Mucosa of gallbladder (tissue), 1 donor: ENCODE data around the gene MYB. TPM values are rescaled to one million over a fixed set of nuclear protein-coding genes. Genes with fewer than 3 reads are reported as not detected.

ENCODE experiments used
- DNase-seq: peaks from one replicate; pipeline ENCODE4 v3.0.0-alpha.2; 2020; ENCODE audit warnings: low spot score
- total RNA-seq: library from RNA; stranded (reverse); gene quantifications from one replicate; pipeline ENCODE4 v1.2.1, GENCODE V29; 2021
- donor health status: DM: no; HTN: no; CAD: no.

Gene MYB
- total RNA-seq, 1 donor from 2014 or later = 2.0 TPM

- DNase-seq = no peak
Observed at GRCh38 chr6:135188718-135189117, 7.6 kb downstream of the MYB start.

- DNase-seq = no peak
Observed at GRCh38 chr6:135189344-135189743, 8.2 kb downstream of the MYB start.

GRCh38 chr6:135191508-135192255, 10.6 kb downstream of the MYB start:
- DNase-seq = no peak

GRCh38 chr6:135192256-135193174, 11.4 kb downstream of the MYB start:
- no peak for DNase-seq

- DNase-seq = no peak
Observed at GRCh38 chr6:135193221-135193620, 12.1 kb downstream of the MYB start.

GRCh38 chr6:135195041-135195440, 13.9 kb downstream of the MYB start:
- DNase-seq = no peak

GRCh38 chr6:135195522-135195921, 14.4 kb downstream of the MYB start:
- DNase-seq = no peak

- DNase-seq = no peak
Observed at GRCh38 chr6:135196739-135197510, 15.8 kb downstream of the MYB start.

GRCh38 chr6:135202836-135203235, 21.7 kb downstream of the MYB start:
- no peak for DNase-seq

- DNase-seq = no peak
Observed at GRCh38 chr6:135204951-135205350, 23.8 kb downstream of the MYB start.

- DNase-seq = no peak
Observed at GRCh38 chr6:135209803-135210202, 28.7 kb downstream of the MYB start.

- DNase-seq = no peak
Observed at GRCh38 chr6:135210632-135211305, 29.7 kb downstream of the MYB start.

- DNase-seq = no peak
Observed at GRCh38 chr6:135211306-135211702, 30.2 kb downstream of the MYB start.

- DNase-seq = no peak
Observed at GRCh38 chr6:135212020-135212806, 31.1 kb downstream of the MYB start.

GRCh38 chr6:135212935-135213334, 31.8 kb downstream of the MYB start:
- DNase-seq = no peak

- no peak for DNase-seq
Observed at GRCh38 chr6:135213616-135214015, 32.5 kb downstream of the MYB start.

GRCh38 chr6:135215160-135215559, 34.1 kb downstream of the MYB start:
- no peak for DNase-seq

GRCh38 chr6:135215563-135215962, 34.5 kb downstream of the MYB start:
- DNase-seq = no peak

GRCh38 chr6:135217663-135218062, 36.6 kb downstream of the MYB start:
- DNase-seq = no peak

GRCh38 chr6:135219346-135219745, 38.2 kb downstream of the MYB start:
- no peak for DNase-seq

GRCh38 chr6:135221042-135221441, 39.9 kb downstream of the MYB start:
- no peak for DNase-seq
